K562 (cell line): Measurements from ENCODE around the gene EFHB. TPM values are rescaled to one million over a fixed set of nuclear protein-coding genes. Genes with fewer than 3 reads are reported as not detected.
A peak's percentile ranks its signal among the peaks of the same experiment; 100 is the strongest.

Experiments
- ARID3A ChIP-seq: IDR thresholded peaks from 2 replicates; pipeline ENCODE4 v1.6.1; 2012; ENCODE audit warnings: low read depth, low read length, improper control_type of control experiment, borderline replicate concordance
- CEBPB ChIP-seq: fragments of 450-650 bp; IDR thresholded peaks from 2 replicates; pipeline ENCODE4 v1.6.1; 2016; ENCODE audit warnings: missing genetic modification characterization, missing compliant biosample characterization
- CHD2 ChIP-seq: IDR thresholded peaks from 2 replicates; pipeline ENCODE4 v1.6.1; 2011; ENCODE audit warnings: low read depth, low read length
- E2F5 ChIP-seq: sonication (generic); formaldehyde crosslinking; IDR thresholded peaks from 2 replicates; pipeline ENCODE4 v1.8.0; 2022; ENCODE audit warnings: mild to moderate bottlenecking, missing genetic modification reagents
- KDM1A ChIP-seq, 2 experiments: fragments of 450-650 bp; IDR thresholded peaks; 2 replicates each; pipeline ENCODE4 v1.6.1; 2016; ENCODE audit warnings: mild to moderate bottlenecking in 2 of 2
- NEUROD1 ChIP-seq: fragments of 150-350 bp; IDR thresholded peaks from 2 replicates; pipeline ENCODE4 v1.6.1; 2014; ENCODE audit warnings: borderline replicate concordance, low read length, low read depth; ENCODE audit not compliant: partially characterized antibody
- PHTF2 ChIP-seq: fragments of 250-450 bp; sonication (Bioruptor Pico); IDR thresholded peaks from 2 replicates; pipeline ENCODE4 v1.5.0; 2021; ENCODE audit warnings: mild to moderate bottlenecking
- SMAD2 ChIP-seq: fragments of 150-350 bp; IDR thresholded peaks from 2 replicates; pipeline ENCODE4 v1.6.1; 2014; ENCODE audit warnings: low read depth, mild to moderate bottlenecking, low read length
- SOX6 ChIP-seq: fragments of 450-650 bp; IDR thresholded peaks from 2 replicates; pipeline ENCODE4 v1.6.1; 2014; ENCODE audit warnings: mild to moderate bottlenecking
- SREBF1 ChIP-seq: fragments of 150-350 bp; IDR thresholded peaks from 2 replicates; pipeline ENCODE4 v1.6.1; 2014; ENCODE audit warnings: antibody characterized with exemption, low read depth, low read length, borderline replicate concordance
- TEAD1 ChIP-seq, 2 experiments: fragments of 450-650 bp in 1 of 2; sonication (generic) in 1 of 2; formaldehyde crosslinking; IDR thresholded peaks; 2 replicates each; pipeline versions ENCODE4 v1.4.0 to v1.8.0; 2020 to 2022; ENCODE audit warnings: mild to moderate bottlenecking in 2 of 2, missing genetic modification reagents in 1 of 2
- TRIM25 ChIP-seq: fragments of 450-650 bp; IDR thresholded peaks from 2 replicates; pipeline ENCODE4 v1.7.0; 2016; ENCODE audit warnings: borderline replicate concordance
- ZBTB11 ChIP-seq, 3 experiments: fragments of 200-800 bp in 1 of 3; fragments of 250-450 bp in 1 of 3; fragments of 450-650 bp in 1 of 3; sonication (Bioruptor Pico) in 1 of 3; sonication (Bioruptor generic) in 1 of 3; formaldehyde crosslinking in 1 of 3; IDR thresholded peaks; 2 replicates each; pipeline versions ENCODE4 v1.6.1 to v1.8.0; 2016 to 2022; ENCODE audit warnings: mild to moderate bottlenecking in 2 of 3, missing genetic modification characterization in 2 of 3, missing compliant biosample characterization in 1 of 3, moderate library complexity in 1 of 3
- ZKSCAN8 ChIP-seq: fragments of 200-800 bp; sonication (Bioruptor generic); IDR thresholded peaks from 2 replicates; pipeline ENCODE4 v1.6.1; 2016; ENCODE audit warnings: missing genetic modification characterization, missing compliant biosample characterization
- polyA plus RNA-seq, 8 experiments: library from polyadenylated mRNA; depleted of rRNA in 4 of 8; stranded (reverse) in 5 of 8; unstranded in 3 of 8; fragments of >200 nt; fragmentation: Nextera tagmentation in 2 of 8; fragmentation: Illumina TruSeq in 1 of 8; extraction: Ambion mirVana in 2 of 8; extraction: Trizol in 1 of 8; gene quantifications; 2 replicates each; pipeline versions ENCODE4 v1.2.1 to v1.2.3, GENCODE V29; 2011 to 2014; ENCODE audit warnings: inconsistent platforms in 1 of 8, missing spikeins in 1 of 8
- total RNA-seq, 7 experiments: library from RNA; depleted of rRNA in 6 of 7; stranded (reverse); fragments of >200 nt in 6 of 7; fragmentation: Illumina TruSeq in 2 of 7; extraction: Trizol in 2 of 7; gene quantifications; 2 replicates each; pipeline versions ENCODE4 v1.2.1 to v1.2.3, GENCODE V29; 2011 to 2021; ENCODE audit warnings: low replicate concordance in 1 of 7

The EFHB gene
- total and polyA plus RNA-seq, 9 of the 15 experiments (the other 6 are each of a cell fraction or from before 2014, with no cell fraction given): 1.5 to 4.0 (median 1.8) TPM

- TF ChIP-seq SOX6 (no peak), SMAD2 (no peak), KDM1A (IDR thresholded peaks at IDR 0.05) (no peak), CHD2 (no peak), E2F5 (CRISPR knock-in tag) (no peak), NEUROD1 (no peak), TEAD1 (CRISPR knock-in tag; IDR thresholded peaks at IDR 0.05) (peak in 1 of 2 experiments; percentile 45; a peak in 1 of 4 replicates), CEBPB (tag) (peak; percentile 57; the same call in 1 of the 2 replicates), TRIM25 (0 out of 2 replicates have a peak, but pooled peaks have one; percentile 52), PHTF2 (CRISPR knock-in tag) (no peak), ZBTB11 (CRISPR knock-in tag; IDR thresholded peaks at IDR 0.05) (no peak), ZKSCAN8 (peak; percentile 74; the same call in 1 of the 2 replicates), SREBF1 (no peak), ARID3A (no peak)
Measured at GRCh38 chr3:19945969-19946831, 12.2 kb upstream of the EFHB start (continued).
